GM12878 (cell line): ENCODE data around the gene F2. TPM values are rescaled to one million over a fixed set of nuclear protein-coding genes. Genes with fewer than 3 reads are reported as not detected.
"Not testable (repeated sequence)": the region's sequence is repeated elsewhere in the genome, so short reads cannot be mapped to it uniquely, and the experiment has no call there.

ENCODE experiments used
- ATAC-seq: fragments of 200-7000 bp; cut with Tn5 transposase; 3 replicates; pipeline ENCODE4 v1.9.1; 2020; ENCODE audit warnings: mild to moderate bottlenecking, moderate library complexity
- BruUV-seq: library from RNA; stranded (reverse); fragments of 400-500 nt; replicated peaks from 2 replicates; lab custom pipeline; 2021; lab: Mats Ljungman, UMichigan
- CTCF ChIA-PET: fragments of 300-600 bp; sonication (Branson Sonifier 250); formaldehyde crosslinking; extraction: SDS; loops from one replicate; lab custom pipeline; 2021; ENCODE audit warnings: inconsistent platforms; lab: Yijun Ruan, JAX
- POLR2A ChIA-PET: fragments of 350-600 bp; formaldehyde crosslinking; extraction: SDS; loops from one replicate; lab custom pipeline; 2021; ENCODE audit warnings: inconsistent platforms; lab: Charles Lee
- RAD21 ChIA-PET: fragments of 300-600 bp; sonication (Branson Sonifier 250); formaldehyde crosslinking; loops from one replicate; lab custom pipeline; 2023; ENCODE audit warnings: antibody characterized with exemption; ENCODE audit not compliant: unreplicated experiment; lab: Charles Lee
- SMC1A ChIA-PET: fragments of 300-600 bp; sonication (Branson Sonifier 250); formaldehyde crosslinking; loops from one replicate; lab custom pipeline; 2023; ENCODE audit not compliant: unreplicated experiment, uncharacterized antibody; lab: Charles Lee
- DNase-seq: peaks from one replicate; pipeline ENCODE4 v3.0.0-alpha.2; 2011; ENCODE audit warnings: low read depth, low spot score
- FAIRE-seq: peaks from 3 replicates; lab custom pipeline; 2011; peaks lifted over from hg19 to GRCh38; lab: Jason Lieb, UNC
- H2AFZ ChIP-seq: 2 replicates; pipeline ENCODE4 v1.6.0; 2011; ENCODE audit warnings: low read depth, low read length, control low read depth; ENCODE audit not compliant: control insufficient read depth
- H3K27ac ChIP-seq: 2 replicates; pipeline ENCODE4 v1.5.1; 2011; ENCODE audit warnings: control low read depth; ENCODE audit not compliant: control insufficient read depth, insufficient read depth
- H3K27me3 ChIP-seq, 2 experiments: replicated peaks in 1 of 2; 2 replicates each; pipeline versions ENCODE4 v1.6.0 to v1.6.1; 2011; ENCODE audit warnings: low read length in 1 of 2; ENCODE audit not compliant: control insufficient read depth in 2 of 2, insufficient read depth in 2 of 2
- H3K36me3 ChIP-seq, 2 experiments: 2 replicates each; pipeline ENCODE4 v1.5.1; 2011; ENCODE audit warnings: low read length in 1 of 2; ENCODE audit not compliant: control insufficient read depth in 2 of 2, insufficient read depth in 2 of 2
- H3K4me1 ChIP-seq: 2 replicates; pipeline ENCODE4 v1.6.1; 2011; ENCODE audit warnings: mild to moderate bottlenecking, low read length, moderate library complexity, mixed read lengths; ENCODE audit not compliant: control insufficient read depth, insufficient read depth
- H3K4me2 ChIP-seq: 2 replicates; pipeline ENCODE4 v1.6.0; 2011; ENCODE audit warnings: control low read depth; ENCODE audit not compliant: control insufficient read depth, insufficient read depth
- H3K4me3 ChIP-seq: fragments of 200-600 bp; sonication (generic); 2 replicates; pipeline ENCODE4 v1.5.1; 2016
- H3K79me2 ChIP-seq: 2 replicates; pipeline ENCODE4 v1.6.0; 2011; ENCODE audit warnings: low read length; ENCODE audit not compliant: control insufficient read depth, insufficient read depth
- H3K9ac ChIP-seq: 2 replicates; pipeline ENCODE4 v1.8.0; 2011; ENCODE audit warnings: low read length, control low read depth, mixed read lengths; ENCODE audit not compliant: control insufficient read depth, insufficient read depth
- H3K9me3 ChIP-seq: replicated peaks from 3 replicates; pipeline ENCODE4 v1.5.1; 2011; ENCODE audit warnings: mild to moderate bottlenecking, low read length; ENCODE audit not compliant: control insufficient read depth, insufficient read depth
- H4K20me1 ChIP-seq: 2 replicates; pipeline ENCODE4 v1.6.0; 2011; ENCODE audit not compliant: control insufficient read depth, insufficient read depth
- BCLAF1 ChIP-seq: fragments of 450-650 bp; IDR thresholded peaks from 2 replicates; pipeline ENCODE4 v1.6.1; 2017; ENCODE audit warnings: antibody characterized with exemption, mild to moderate bottlenecking, moderate library complexity
- SMAD1 ChIP-seq: fragments of 450-650 bp; IDR thresholded peaks from 2 replicates; pipeline ENCODE4 v1.6.1; 2018; ENCODE audit warnings: mild to moderate bottlenecking, low read depth; ENCODE audit not compliant: partially characterized antibody
- WGBS: methylation state at CpG from one replicate; pipeline ENCODE4 v1.1.6; 2016; ENCODE audit warnings: low lambda C conversion rate; ENCODE audit not compliant: insufficient replicate concordance, insufficient coverage; ENCODE audit errors: missing lambda C conversion rate; 5-methylcytosine and 5-hydroxymethylcytosine counted together
- in situ Hi-C: fragments of 300-500 bp; cut with MboI; formaldehyde crosslinking; loops from 9 replicates; pipeline ENCODE4 v1.14.3; 2018; ENCODE audit warnings: mixed read lengths
- intact Hi-C: fragments of 100-400 bp; cut with micrococcal nuclease; formaldehyde crosslinking; loops from one replicate; pipeline ENCODE4 v1.14.2; 2022; ENCODE audit not compliant: unreplicated experiment
- polyA plus RNA-seq, 11 experiments: library from polyadenylated mRNA; depleted of rRNA in 4 of 11; unstranded in 6 of 11; stranded (reverse) in 5 of 11; fragments of >200 nt; fragmentation: Nextera tagmentation in 4 of 11; fragmentation: Illumina TruSeq in 1 of 11; extraction: Ambion mirVana in 4 of 11; extraction: Trizol in 1 of 11; gene quantifications; 1 replicate in 1 of 11; 2 replicates in 10 of 11; pipeline versions ENCODE4 v1.2.1 to v1.2.3, GENCODE V29; 2011 to 2016; ENCODE audit warnings: inconsistent platforms in 2 of 11, missing spikeins in 2 of 11, low read depth in 1 of 11
- total RNA-seq, 4 experiments: library from RNA; depleted of rRNA in 3 of 4; stranded (reverse); fragments of >200 nt in 3 of 4; fragmentation: Illumina TruSeq in 1 of 4; extraction: Trizol in 1 of 4; gene quantifications; 2 replicates each; pipeline versions ENCODE4 v1.2.1 to v1.2.3, GENCODE V29; 2013 to 2021

F2 gene
- total and polyA plus RNA-seq, 10 of the 15 experiments (the other 5 are each of a cell fraction or from before 2014, with no cell fraction given), result 0.23 to 0.72 TPM; not detected in 8

- no peak for TF ChIP-seq BCLAF1
Measured at GRCh38 chr11:46669711-46670139, 49.3 kb upstream of the F2 start (continued).

GRCh38 chr11:46670521-46670920 is 48.5 kb upstream of the F2 start:
- H3K9me3 ChIP-seq, CTCF ChIA-PET, H3K27ac ChIP-seq, H3K4me3 ChIP-seq, H3K27me3 ChIP-seq, in situ Hi-C loops, FAIRE-seq, H3K4me2 ChIP-seq, SMC1A ChIA-PET, intact Hi-C loops, H3K79me2 ChIP-seq, H4K20me1 ChIP-seq, H2AFZ ChIP-seq, H3K9ac ChIP-seq, H3K4me1 ChIP-seq, RAD21 ChIA-PET, ATAC-seq, BruUV-seq, DNase-seq: not testable (repeated sequence)
- peaks cover 10 to 19% of the 10 kb centered on the region in 2 experiments for H3K36me3 ChIP-seq
- POLR2A ChIA-PET, result interaction anchor here (1.7 kb wide), 1 partner anchor 11 kb away, joined by 3 read pairs; no protein-coding TSS in a partner anchor
- WGBS, result 100% methylated on average over 3 of the region's 3 CpGs

GRCh38 chr11:46671958-46672315 is 47.1 kb upstream of the F2 start:
- no peak overlapping the region for H3K9ac ChIP-seq
- 94% methylated on average over 10 of the region's 10 CpGs for WGBS
- H3K36me3 ChIP-seq, result peaks cover 10 to 15% of the 10 kb centered on the region in 2 experiments
- intact Hi-C loops, result no loop called here
- ATAC-seq (no peak), DNase-seq (no peak)
- no peak overlapping the region for H3K4me3 ChIP-seq
- no peaks in the 10 kb centered on the region for H3K79me2 ChIP-seq
- no peak overlapping the region for H2AFZ ChIP-seq
- CTCF ChIA-PET, result no interaction called here
- BruUV-seq, result no TSS peak
- H4K20me1 ChIP-seq, result no peaks in the 10 kb centered on the region
- no peak for TF ChIP-seq SMAD1
- TF ChIP-seq, all 136 proteins: peak for 0
- in situ Hi-C loops, result no loop called here
- POLR2A ChIA-PET, result interaction anchor here (1.0 kb wide), 1 partner anchor 28 kb away, joined by 3 read pairs; the partner anchor contains the start of gene ARHGAP1
- Histone ChIP-seq H3K27ac (no peak overlapping the region), H3K4me1 (no peaks in the 10 kb centered on the region), H3K4me2 (no peak overlapping the region), H3K9me3 (no peaks in the 10 kb centered on the region), H3K27me3 (no peaks in the 10 kb centered on the region)
- no peak for FAIRE-seq
- RAD21 ChIA-PET, result no interaction called here
- SMC1A ChIA-PET, result no interaction called here
